Glutamatergic neuron (in vitro differentiated cells): Measurements from ENCODE around the gene COX6A2. TPM values are rescaled to one million over a fixed set of nuclear protein-coding genes. Genes with fewer than 3 reads are reported as not detected.
A peak's percentile ranks its signal among the peaks of the same experiment; 100 is the strongest.
"Not testable (repeated sequence)": the region's sequence is repeated elsewhere in the genome, so short reads cannot be mapped to it uniquely, and the experiment has no call there.

Source experiments
- DNase-seq: peaks from one replicate; pipeline ENCODE4 v3.0.0; 2022
- H3K27ac Mint-ChIP-seq: one replicate; pipeline ENCODE4 v1.8.0; 2020; ENCODE audit warnings: mild to moderate bottlenecking, mixed read lengths, inconsistent platforms; ENCODE audit not compliant: unreplicated experiment
- H3K27me3 Mint-ChIP-seq: one replicate; pipeline ENCODE4 v1.8.0; 2020; ENCODE audit warnings: mild to moderate bottlenecking, moderate library complexity, mixed read lengths, inconsistent platforms; ENCODE audit not compliant: unreplicated experiment
- H3K36me3 Mint-ChIP-seq: one replicate; pipeline ENCODE4 v1.8.0; 2020; ENCODE audit warnings: mild to moderate bottlenecking, mixed read lengths, inconsistent platforms; ENCODE audit not compliant: unreplicated experiment
- H3K4me1 Mint-ChIP-seq: one replicate; pipeline ENCODE4 v1.8.0; 2020; ENCODE audit warnings: mild to moderate bottlenecking, low read depth, mixed read lengths, inconsistent platforms; ENCODE audit not compliant: unreplicated experiment
- H3K4me3 Mint-ChIP-seq: one replicate; pipeline ENCODE4 v1.8.0; 2020; ENCODE audit warnings: mild to moderate bottlenecking, mixed read lengths, inconsistent platforms; ENCODE audit not compliant: unreplicated experiment
- H3K9me3 Mint-ChIP-seq: one replicate; pipeline ENCODE4 v1.8.0; 2020; ENCODE audit warnings: mild to moderate bottlenecking, moderate library complexity, mixed read lengths, inconsistent platforms; ENCODE audit not compliant: unreplicated experiment
- total RNA-seq: library from RNA; stranded (reverse); fragmentation: NEBNext Ultra II Directional; extraction: Animal tissue kit (Norgen Biotek cat#: 25700); gene quantifications from one replicate; pipeline ENCODE4 v1.2.1, GENCODE V29; 2021; ENCODE audit not compliant: unreplicated experiment
- TF ChIP-seq, protein P1 (sequence below): fragments of 200-600 bp; sonication (generic); IDR thresholded peaks from one replicate; pipeline ENCODE4 v1.5.0; 2021; ENCODE audit not compliant: partially characterized antibody, unreplicated experiment

COX6A2 gene
- total RNA-seq, 1 donor from 2014 or later, result not detected

DNA sequence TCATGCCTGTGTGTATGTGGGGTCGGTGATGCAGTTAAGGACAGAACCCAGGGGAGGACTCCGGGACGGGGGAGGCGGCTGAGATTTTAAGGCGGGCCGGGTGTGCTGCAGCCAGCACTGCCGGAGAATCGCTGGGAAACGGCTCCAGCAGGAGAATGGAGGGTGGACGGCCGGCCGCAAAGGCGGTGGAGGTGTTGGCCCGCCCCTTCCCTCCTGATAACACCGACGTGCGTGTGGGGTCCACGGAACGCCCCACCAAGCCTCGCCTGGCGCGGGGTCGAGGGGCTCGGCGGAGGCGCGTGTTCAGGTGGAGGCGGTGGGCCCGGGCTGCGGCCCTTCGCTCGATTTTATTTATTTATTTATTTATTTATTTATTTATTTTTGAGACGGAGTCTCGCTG, 13.8 kb upstream of the COX6A2 start:
- peak overlapping the region; percentile 82 for H3K27ac Mint-ChIP-seq
- peak overlapping the region; percentile 81 for H3K4me3 Mint-ChIP-seq
- peaks cover 5% of the 10 kb centered on the region for H3K36me3 Mint-ChIP-seq
- H3K27me3 Mint-ChIP-seq, result peaks cover 5% of the 10 kb centered on the region
- no peaks in the 10 kb centered on the region for H3K4me1 Mint-ChIP-seq
- H3K9me3 Mint-ChIP-seq, result peaks cover 7% of the 10 kb centered on the region
- DNase-seq, result no peak
- TF ChIP-seq, protein P1, sequence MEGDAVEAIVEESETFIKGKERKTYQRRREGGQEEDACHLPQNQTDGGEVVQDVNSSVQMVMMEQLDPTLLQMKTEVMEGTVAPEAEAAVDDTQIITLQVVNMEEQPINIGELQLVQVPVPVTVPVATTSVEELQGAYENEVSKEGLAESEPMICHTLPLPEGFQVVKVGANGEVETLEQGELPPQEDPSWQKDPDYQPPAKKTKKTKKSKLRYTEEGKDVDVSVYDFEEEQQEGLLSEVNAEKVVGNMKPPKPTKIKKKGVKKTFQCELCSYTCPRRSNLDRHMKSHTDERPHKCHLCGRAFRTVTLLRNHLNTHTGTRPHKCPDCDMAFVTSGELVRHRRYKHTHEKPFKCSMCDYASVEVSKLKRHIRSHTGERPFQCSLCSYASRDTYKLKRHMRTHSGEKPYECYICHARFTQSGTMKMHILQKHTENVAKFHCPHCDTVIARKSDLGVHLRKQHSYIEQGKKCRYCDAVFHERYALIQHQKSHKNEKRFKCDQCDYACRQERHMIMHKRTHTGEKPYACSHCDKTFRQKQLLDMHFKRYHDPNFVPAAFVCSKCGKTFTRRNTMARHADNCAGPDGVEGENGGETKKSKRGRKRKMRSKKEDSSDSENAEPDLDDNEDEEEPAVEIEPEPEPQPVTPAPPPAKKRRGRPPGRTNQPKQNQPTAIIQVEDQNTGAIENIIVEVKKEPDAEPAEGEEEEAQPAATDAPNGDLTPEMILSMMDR, result no peak

DNA sequence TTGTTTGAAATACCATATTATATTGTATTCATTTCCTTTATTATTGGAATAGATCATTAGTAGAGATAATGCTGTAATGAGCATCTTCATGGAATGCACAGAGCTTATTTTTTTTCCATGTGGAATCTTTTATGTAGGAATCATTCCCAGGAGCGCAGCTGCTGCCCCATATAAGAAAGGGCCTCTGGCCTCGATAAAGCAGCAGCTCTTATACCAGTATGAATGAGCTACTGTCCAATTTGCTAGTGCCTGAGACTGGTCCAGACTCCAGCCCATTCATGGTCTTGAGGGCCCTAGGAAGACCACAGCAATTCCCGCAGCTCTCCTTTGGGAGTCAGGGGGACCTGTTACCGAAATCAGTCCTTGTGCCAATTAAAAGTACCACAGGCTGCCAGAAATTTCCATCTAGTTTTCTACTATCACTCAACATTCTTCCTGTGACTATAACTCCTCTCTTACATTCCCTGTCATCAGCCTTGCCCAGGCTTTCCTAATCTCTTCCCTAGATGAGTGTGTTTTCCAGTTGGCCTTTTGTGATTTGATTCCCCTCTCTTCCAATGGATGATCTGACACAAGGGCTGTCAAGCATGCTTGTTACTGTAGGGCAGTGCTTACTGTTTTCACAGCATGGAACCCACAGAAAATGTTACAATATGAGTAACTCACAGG, 12.5 kb upstream of the COX6A2 start:
- Mint-ChIP-seq H3K4me1 (no peaks in the 10 kb centered on the region), H3K4me3 (no peak overlapping the region), H3K27ac (no peak overlapping the region), H3K9me3 (peaks cover 8% of the 10 kb centered on the region), H3K36me3 (no peaks in the 10 kb centered on the region), H3K27me3 (peaks cover 4% of the 10 kb centered on the region)
- DNase-seq, result no peak
- TF ChIP-seq, protein P1, result no peak

DNA sequence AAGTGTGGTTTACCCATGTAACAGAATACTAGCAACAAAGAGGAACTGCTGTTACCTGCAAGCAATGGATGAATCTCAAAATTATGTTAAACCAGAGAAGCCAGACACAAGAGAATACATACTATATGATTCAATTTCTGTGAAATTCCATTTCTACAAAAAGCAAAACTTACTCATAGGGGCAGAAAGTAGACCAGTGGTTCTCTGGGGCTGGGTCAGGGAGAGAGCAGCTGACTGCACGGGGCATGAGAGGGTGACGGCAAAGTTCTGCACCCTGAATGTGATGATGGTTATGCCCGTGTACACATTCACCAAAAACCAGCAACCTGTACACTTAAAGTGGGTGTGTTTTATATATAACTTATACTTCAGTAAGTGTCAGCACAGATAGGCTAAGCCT, 11.4 kb upstream of the COX6A2 start:
- Mint-ChIP-seq H3K27ac (no peak overlapping the region), H3K4me1 (no peaks in the 10 kb centered on the region), H3K36me3 (no peaks in the 10 kb centered on the region), H3K9me3 (peaks cover 8% of the 10 kb centered on the region), H3K4me3 (no peak overlapping the region), H3K27me3 (peaks cover 4% of the 10 kb centered on the region)
- TF ChIP-seq, protein P1, result no peak
- DNase-seq, result no peak

DNA sequence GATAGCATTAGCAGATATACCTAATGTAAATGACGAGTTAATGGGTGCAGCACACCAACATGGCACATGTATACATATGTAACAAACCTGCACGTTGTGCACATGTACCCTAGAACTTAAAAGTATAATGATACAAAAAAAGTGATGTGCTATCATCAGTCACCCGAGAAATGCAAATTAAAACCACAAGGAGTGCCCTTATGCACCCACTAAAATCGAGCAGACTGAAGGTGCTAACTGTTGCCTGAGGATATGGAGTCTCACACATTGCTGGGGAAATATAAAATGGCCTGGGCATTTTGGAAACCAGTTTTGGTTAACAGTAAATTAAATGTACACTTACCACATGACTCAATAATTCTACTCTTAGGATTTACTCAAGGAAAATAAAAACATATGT, 10.9 kb upstream of the COX6A2 start:
- H3K4me3 Mint-ChIP-seq, H3K9me3 Mint-ChIP-seq, H3K36me3 Mint-ChIP-seq, DNase-seq, H3K27ac Mint-ChIP-seq, H3K27me3 Mint-ChIP-seq, H3K4me1 Mint-ChIP-seq: not testable (repeated sequence)

DNA sequence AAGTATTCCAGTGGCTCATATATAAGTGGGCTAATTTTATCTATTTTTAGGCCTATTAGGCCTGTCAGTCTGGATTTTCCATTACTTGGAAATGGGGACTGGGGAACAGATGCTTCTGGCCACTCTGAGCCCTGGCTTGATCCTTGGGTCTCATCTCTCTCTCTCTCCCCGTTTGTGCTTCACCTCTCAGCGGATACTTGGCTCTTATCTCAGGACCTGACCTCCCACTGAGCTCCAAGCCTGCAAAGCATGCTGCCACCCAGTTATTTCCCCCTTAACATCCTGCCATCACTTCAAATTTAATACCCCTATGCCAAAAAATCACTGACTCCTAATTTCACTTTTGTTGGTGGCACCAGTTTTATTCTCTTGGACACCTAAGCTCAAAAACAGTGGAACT, 10.3 kb upstream of the COX6A2 start:
- TF ChIP-seq, protein P1, result no peak
- Mint-ChIP-seq H3K36me3 (no peaks in the 10 kb centered on the region), H3K9me3 (peaks cover 4% of the 10 kb centered on the region), H3K27me3 (peaks cover 4% of the 10 kb centered on the region), H3K4me1 (no peaks in the 10 kb centered on the region), H3K27ac (no peak overlapping the region), H3K4me3 (no peak overlapping the region)
- DNase-seq, result no peak
